ENCODE results near the gene TGIF2.
"Not testable (repeated sequence)": the region's sequence is repeated elsewhere in the genome, so short reads cannot be mapped to it uniquely, and the experiment has no call there.

Gene TGIF2

DNA sequence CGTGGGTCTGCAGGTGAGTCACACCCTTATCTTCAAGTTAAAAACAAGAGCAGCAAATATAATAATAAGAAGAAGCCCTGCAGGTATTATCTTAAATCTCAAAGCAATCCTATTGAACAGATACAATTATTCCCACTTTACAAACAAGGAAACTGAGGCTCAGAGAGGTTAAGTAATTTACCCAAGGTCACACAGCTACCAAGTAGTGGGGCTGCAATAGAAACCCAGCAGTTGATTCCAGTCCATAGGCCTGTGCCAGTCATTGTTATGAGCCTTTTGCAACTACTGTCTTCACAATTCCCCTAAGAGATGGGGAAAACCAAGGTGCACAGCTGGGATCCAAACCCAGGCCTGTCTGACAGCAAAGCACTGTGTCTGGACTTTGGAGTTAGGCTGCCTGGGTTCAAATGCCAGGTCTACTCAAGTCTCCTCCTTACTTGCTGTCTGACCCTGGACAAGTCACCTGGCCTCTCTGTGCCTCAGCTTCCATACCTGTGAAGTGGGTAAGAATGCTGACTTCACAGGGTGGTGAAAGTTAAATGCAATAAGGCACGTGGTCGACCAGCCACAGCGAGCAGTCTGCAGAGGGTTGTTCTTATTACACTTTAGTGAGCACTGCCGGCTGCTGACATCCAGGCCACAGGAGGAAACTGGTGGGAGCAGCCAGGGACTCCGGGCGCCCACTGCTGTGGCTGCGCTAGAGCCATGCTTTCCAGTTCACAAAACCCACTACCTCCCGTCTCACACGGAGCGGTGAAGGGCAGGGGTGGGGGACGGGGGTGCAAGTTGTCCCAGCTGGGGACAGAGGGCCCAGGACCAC lies 26.0 kb upstream of the TGIF2 start:
- DNase-seq (ENCODE audit: low spot score), result no peak

DNA sequence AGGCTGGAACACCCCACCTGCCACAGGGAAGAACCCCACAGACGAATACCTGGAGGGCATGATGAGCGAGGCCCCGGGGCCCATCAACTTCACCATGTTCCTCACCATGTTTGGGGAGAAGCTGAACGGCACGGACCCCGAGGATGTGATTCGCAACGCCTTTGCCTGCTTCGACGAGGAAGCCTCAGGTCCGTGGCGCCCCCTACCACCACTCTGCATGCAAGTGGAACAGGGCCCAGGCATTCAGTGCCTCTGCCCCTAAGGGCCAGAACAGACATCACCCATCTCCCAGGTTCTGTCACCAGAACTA lies 25.4 kb upstream of the TGIF2 start:
- no peak for DNase-seq (ENCODE audit: low spot score)

DNA sequence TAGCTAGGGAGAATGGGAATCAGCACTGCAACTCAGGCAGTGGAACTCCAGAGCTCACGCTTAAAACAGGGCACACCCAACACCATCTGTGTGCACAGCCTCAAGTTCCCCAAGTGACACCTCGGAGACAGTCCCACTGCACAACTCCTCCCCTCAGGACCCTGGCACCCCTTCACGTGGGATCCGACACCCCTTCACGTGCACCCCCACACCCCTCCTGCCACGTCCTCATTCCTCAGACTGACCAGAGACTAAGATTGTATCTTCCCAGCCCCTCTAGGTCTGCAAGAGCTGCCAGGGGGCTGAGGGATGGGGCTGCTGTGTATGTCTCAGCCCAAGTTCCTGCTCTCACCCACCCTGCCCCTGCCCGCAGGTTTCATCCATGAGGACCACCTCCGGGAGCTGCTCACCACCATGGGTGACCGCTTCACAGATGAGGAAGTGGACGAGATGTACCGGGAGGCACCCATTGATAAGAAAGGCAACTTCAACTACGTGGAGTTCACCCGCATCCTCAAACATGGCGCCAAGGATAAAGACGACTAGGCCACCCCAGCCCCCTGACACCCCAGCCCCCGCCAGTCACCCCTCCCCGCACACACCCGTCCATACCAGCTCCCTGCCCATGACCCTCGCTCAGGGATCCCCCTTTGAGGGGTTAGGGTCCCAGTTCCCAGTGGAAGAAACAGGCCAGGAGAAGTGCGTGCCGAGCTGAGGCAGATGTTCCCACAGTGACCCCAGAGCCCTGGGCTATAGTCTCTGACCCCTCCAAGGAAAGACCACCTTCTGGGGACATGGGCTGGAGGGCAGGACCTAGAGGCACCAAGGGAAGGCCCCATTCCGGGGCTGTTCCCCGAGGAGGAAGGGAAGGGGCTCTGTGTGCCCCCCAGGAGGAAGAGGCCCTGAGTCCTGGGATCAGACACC lies 24.4 kb upstream of the TGIF2 start:
- DNase-seq (ENCODE audit: low spot score), result no peak

DNA sequence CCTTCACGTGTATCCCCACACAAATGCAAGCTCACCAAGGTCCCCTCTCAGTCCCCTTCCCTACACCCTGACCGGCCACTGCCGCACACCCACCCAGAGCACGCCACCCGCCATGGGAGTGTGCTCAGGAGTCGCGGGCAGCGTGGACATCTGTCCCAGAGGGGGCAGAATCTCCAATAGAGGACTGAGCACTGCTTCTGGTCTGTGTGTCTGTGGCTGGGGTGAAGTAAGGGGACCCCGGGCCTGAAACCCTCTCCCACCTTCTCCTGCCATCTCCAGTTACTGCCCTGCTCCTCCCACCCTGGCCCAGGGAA lies 23.8 kb upstream of the TGIF2 start:
- DNase-seq (ENCODE audit: low spot score), result no peak

DNA sequence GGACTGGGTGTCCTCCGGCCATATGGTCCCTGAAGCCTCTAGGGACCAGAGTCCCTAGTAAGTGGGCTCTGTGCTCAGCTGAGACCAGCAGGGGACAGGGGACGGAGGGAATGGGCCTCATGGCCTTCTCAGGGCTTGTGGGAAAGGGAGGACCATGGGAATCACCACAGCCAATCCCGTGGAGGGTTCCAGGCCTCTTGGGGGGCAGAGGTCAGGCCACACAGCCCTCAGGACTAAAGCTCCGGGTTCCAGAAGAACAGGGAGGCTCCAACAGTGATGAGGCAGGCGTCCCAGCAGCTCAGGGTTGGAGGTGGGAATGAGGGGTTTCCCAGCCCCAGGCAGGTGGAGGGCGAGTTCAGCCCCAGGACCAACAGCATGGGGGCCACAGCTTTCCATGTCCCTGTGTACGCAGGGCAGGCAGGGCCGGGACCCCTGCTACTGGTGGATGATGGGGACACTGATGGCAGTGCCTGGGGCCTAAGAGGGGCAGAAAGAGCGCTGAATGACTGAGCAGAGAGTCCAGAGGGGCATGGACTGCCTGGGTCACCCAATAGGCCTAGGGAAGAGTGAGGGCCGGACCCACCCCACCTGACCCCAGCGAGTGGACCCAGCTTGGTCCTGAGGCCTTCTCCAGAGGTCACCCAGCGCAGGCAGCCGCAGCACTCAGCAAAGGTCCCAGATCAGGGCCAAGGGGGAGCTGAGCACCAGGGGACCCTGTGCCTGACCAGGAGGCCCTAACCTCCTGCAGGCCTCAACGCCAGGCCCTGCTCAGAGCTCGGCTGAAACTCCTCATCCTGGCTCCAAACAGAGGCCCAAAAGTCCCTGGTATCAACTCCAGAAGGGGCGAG lies 23.2 kb upstream of the TGIF2 start:
- DNase-seq (ENCODE audit: low spot score), result no peak

DNA sequence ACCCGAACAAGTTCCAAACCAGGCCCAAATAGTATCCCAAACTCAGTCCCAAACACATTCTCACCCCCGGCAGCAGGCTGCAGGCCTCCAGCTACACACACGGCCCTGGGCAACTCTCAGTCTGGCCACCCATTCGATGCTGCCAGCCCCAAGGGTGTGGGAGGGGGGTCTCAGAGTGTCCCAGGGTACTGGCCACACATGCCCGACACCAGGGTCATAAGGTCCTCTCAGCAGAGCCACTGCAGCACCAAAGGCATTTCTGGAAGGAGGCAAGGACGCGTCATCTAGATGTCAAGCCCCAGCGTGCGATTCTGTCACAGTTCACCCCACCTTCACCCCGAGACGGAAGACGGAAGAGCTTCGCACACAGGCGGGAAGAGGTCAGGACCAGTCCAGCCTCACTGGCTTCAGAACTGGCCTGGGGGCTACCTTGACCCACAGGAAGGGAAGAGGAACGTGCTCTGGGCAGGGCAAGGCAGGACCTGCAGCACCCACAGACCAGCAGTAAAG lies 22.6 kb upstream of the TGIF2 start:
- DNase-seq (ENCODE audit: low spot score), result no peak

DNA sequence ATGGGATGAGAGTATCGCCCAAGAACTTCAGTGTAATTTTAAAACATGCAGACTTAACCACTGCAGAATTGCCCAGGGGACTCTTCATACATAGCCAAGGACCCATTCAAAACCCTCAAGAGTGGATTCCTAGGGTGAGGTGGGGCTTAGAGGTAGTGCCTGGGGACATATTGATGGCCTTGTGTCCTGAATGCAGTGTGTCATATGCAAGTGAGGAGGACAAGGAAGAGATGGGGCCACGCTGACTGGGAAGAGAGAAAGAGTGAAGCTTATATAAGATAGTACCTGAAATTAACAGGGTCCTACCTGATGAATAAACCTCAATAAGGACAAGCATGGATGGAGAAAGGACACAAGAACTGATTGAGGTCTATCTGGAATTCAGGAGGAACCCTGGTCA lies 18.1 kb upstream of the TGIF2 start:
- no peak for DNase-seq (ENCODE audit: low spot score)

DNA sequence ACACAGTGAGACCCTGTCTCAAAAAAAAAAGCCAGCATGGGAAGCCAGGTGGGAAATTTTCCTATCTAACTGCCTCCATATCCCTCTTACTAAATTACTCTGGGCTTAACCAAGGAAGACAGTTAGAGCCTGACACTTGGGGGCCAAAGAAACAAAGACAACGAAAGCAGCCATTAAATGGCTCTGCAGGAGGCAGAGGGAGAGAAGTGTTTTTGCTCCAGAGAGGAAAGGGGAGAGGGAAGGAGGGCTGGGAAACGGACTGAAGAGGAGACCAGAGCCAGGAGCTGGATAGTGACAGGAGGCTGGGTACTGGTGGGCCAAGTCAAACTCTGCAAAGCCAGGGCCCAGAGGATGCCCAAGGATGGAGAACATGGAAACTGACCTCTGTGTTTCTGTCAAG lies 10.7 kb upstream of the TGIF2 start:
- no peak for DNase-seq (ENCODE audit: low spot score)

DNA sequence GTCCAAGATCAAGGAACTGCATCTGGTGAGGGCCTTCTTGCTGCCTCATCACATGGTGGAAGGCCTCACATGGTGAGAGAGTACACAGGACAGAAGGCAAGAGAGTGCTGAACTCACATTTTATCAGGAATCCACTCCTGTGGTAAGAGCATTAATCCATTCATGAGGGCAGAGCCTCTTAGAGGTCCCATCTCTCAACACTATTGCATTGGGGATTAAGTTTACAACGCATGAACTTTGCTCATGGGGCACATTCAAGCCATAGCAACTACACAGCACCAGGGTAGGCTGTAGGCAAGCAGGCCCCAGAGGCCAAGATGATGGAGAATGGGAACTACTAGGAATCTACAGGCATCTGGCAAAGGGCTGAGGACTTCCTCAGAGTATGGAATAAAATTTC lies 10.0 kb upstream of the TGIF2 start:
- DNase-seq (ENCODE audit: low spot score), result no peak

DNA sequence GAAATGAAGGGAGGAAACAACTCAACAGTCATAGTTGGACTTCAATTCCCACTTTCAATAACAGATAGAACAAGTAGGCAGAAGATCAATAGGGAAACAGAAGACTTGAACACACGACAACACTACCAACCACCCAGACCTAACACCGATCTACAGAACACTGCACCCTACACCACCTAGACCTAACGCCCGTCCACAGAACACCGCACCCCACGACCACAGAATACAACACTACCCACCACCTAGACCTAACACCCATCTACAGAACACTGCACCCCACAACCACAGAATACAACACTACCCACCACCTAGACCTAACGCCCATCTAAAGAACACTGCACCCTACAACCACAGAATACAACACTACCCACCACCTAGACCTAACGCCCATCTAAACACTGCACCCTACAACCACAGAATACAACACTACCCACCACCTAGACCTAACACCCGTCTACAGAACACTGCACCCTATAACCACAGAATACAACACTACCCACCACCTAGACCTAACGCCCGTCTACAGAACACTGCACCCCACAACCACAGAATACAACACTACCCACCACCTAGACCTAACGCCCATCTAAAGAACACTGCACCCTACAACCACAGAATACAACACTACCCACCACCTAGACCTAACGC lies 9.2 kb upstream of the TGIF2 start:
- DNase-seq (ENCODE audit: low spot score), result not testable (repeated sequence)

DNA sequence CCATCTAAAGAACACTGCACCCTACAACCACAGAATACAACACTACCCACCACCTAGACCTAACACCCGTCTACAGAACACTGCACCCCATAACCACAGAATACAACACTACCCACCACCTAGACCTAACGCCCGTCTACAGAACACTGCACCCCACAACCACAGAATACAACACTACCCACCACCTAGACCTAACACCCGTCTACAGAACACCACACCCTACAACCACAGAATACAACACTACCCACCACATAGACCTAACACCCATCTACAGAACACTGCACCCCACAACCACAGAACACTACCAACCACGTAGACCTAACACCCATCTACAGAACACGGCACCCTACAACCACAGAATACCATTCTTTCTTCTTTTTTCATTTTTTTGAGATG lies 8.7 kb upstream of the TGIF2 start:
- not testable (repeated sequence) for DNase-seq (ENCODE audit: low spot score)

DNA sequence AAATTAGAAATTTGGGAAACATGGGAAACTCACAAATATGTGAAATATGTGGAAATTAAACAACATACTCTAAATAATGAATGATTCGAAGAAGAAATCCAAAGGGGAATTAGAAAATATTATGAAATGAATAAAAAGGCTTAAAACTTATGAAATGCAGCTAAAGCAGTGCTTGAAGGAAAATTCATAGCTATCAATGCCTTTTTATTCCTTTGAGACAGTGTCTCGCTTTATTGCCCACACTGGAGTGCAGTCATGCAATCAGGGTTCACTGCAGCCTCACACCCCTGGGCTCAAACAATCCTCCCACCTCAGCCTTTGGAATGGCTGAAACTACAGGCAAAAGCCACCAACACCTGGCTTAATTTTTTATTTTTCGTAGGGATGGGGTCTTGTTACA lies 7.9 kb upstream of the TGIF2 start:
- no peak for DNase-seq (ENCODE audit: low spot score)

DNA sequence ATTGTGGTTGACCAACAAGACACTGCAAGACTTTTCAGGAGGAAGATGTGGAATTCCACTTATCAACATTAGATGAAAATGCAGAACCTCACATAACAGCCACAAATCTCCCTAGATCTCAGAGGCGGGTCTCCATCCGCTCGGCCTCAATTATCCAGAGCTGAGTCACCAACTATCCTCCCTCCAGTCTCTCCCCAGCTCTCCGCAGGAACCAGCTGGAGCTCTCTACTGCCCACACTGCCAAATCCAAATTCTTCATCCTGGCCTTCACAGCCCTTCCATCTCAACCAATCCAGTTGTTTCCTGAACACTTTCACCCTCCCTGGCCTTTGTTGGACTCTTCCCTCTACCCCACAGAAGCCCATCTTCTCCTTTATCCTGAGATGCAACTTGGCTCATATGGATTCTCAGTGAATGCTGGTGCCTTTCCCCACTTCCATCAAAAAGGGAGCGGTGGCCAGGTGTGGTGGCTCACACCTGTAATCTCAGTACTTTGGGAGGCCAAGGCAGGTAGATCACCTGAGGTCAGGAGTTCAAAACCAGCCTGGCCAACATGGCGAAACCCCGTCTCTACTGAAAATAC lies 3.5 kb upstream of the TGIF2 start:
- DNase-seq (ENCODE audit: low spot score), result no peak

DNA sequence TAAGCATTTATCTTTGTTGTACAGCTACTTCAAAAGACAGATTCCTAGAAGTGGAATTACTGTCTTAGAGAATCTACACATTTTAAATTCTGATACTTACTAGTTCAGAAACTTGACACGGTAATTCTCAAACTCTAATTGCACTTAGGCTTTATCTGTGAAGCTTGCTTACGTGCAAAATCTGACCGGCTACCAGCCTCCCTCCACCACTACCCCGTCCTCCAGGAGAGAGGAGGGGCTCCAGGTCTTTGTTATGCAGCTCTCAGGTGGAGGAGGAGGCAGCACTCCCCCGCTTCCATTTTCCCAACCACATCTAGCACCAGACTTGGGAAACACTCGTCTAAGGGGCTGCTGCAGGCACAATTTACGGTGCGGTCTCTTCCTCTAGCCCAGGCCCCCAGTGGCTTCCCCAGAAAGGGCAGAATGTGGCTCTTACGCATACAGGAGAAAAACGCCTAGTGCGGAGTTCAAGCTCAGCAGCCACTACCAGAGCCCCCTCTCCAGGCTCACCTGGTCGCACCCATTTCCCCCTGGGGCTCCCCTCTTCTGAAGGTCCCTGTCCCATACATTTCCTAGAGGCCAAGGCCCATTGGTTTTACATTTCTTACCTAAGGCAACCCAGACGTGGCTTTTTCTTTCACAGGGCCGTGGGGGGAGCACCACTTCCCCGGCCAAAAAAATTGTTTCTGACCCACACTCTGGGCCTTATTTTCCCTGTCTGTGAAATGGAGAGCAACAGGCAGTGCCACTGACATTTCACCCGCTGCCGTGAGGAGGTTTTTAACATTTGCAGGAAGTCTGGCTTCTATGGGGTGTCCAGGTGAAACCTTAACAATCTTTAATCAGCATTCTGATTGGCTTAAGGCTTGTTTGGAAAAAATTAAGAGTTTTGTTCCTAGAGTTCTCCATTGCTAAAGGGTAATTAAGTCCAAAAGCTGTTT lies 1.6 kb upstream of the TGIF2 start:
- no peak for DNase-seq (ENCODE audit: low spot score)

DNA sequence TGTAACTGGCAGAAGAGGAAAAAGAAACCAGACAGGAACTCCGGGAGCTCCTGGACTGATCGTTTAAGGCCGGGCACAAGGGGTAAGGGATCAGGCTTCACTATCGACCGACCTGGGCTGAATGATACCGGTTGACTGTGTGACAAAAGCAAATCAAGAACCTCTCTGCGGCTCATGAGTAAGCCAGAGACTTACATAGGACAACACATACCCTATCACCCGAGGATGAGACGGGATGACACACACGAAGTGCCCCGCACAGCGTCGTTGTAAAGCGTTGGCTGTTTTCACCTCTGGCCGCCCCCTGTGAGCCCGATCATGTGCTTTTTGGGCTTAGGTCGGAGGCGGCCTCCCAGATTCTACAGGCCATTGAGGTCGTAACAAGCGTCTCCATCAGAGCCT lies 695 bp upstream of the TGIF2 start:
- no peak for DNase-seq (ENCODE audit: low spot score)

DNA sequence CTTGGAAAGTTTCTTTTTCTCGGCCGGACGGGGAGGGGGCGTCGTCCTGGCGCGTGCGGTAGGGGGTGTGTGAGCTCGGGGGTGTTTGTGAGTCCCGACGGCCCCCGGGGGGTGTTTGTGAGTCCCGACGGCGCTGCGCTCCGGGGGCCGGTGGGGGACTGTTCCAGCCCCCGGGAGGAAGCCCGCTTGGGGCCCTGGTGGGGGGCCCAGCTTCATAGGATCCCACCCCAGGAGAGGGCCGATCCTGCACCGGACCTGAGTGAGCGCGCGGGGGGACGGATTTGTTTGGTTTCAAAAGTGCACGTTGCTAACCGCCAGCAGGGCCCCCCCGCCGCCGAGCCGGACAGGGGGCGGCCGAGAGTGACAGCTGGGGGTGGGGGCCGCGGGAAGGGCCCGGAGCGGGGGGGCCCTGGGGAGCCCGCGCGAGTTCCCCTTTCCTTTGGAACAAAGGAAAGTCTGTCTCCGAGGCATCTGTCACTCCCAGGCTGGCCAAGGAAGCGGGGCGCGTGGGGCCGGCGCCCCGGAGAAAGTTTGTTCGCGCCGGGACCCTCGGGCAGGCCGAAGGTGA lies 485 bp downstream of the TGIF2 start:
- no peak for DNase-seq (ENCODE audit: low spot score)

DNA sequence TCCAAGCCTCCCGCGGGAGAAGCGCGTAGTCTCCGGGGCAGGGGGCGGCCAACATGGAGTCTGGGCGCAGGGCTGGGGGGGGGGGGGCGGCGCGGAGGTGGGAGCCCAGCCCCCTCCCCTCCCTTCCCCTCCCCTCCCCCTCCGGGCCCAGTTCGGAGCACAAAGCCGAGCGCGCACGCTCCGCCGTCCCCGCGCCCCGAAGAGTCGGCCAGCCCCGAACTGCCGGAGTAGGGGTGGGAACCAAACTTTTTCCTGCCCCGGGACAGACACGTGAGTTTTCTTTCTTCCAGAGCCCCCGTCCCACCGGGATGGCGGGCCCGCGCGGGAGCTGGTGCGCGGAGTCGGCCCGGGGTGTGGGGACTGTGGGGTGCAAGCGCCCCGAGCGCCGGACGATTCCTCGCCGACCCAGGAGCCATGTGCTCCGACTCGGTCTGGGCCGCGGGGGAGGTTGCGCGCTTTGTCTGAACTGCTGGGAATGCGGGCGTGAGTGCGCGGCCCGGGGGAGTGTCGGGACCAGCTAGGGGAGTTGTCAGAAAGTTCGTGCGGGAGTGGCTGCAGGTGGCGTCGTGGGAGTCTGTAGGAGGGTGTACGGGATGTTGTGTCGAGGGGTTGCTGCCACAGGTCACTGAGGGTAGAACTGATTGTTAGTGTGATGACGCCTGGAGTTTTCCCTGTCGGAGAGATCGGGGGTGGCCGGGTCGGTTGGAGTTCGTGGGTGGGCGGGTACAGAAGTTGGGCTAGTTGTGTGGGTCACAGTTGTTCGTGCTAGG lies 1.2 kb downstream of the TGIF2 start:
- no peak for DNase-seq (ENCODE audit: low spot score)

DNA sequence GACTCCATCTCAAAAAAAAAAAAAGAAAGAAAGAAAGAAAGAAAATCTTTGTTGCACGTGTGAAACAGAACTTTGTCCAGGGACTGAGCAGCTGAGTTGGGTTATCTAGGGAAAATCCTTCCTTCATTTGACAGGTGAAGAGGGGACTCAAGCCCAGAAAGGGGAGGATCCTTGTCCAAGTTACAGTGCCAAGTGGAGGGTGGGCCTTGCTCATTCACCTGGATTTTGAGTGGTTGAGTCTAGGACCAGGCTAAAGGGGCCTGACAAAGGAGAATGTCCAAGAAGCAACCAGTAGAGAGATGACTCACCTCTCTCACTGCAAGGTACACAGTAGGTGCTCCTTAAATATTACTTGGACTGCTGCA lies 2.7 kb downstream of the TGIF2 start:
- no peak for DNase-seq (ENCODE audit: low spot score)

DNA sequence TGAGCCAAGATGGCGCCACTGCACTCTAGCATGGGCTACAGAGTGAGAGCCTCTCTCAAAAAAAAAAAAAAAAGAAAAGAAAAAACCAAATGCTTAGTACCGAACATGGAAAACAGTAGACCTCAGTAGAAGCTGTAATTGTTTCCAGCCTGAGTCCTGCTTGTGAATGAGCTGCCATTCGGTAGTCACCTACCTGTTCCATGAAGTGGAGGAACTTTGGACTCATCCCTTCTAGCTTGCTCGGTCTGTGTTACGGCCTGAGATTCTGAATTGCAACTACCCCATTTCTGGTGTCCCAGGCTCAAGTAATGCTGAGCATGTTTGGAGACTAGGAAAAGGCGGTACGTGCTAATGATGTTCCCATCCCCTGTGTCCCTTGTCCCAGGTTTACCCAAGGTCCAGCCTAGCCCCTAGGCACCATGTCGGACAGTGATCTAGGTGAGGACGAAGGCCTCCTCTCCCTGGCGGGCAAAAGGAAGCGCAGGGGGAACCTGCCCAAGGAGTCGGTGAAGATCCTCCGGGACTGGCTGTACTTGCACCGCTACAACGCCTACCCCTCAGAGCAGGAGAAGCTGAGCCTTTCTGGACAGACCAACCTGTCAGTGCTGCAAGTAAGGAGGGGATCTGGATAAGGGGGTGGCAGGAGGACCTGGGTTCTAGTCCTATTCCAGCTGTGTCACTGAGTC lies 5.1 kb downstream of the TGIF2 start:
- no peak for DNase-seq (ENCODE audit: low spot score)
